ENCODE data around the gene CHCHD6.

GRCh38 chr3:126858887-126859286 is 154.8 kb downstream of the CHCHD6 start:
- no peak for TF ChIP-seq CTCF (conservative IDR thresholded peaks at IDR 0.05)
- no peak for TF ChIP-seq EZH2 (IDR thresholded peaks at IDR 0.05; ENCODE audit: low read depth)

Measured in PC-9 (cell line).